ENCODE measurements around the gene PLPP2. TPM values are rescaled to one million over a fixed set of nuclear protein-coding genes. Genes with fewer than 3 reads are reported as not detected.
"Not testable (repeated sequence)": the region's sequence is repeated elsewhere in the genome, so short reads cannot be mapped to it uniquely, and the experiment has no call there.

PLPP2 gene
- total and polyA plus RNA-seq, 4 experiments from 2014 or later: 0.44 to 1.3 (median 0.70) TPM; not detected in 1

DNA sequence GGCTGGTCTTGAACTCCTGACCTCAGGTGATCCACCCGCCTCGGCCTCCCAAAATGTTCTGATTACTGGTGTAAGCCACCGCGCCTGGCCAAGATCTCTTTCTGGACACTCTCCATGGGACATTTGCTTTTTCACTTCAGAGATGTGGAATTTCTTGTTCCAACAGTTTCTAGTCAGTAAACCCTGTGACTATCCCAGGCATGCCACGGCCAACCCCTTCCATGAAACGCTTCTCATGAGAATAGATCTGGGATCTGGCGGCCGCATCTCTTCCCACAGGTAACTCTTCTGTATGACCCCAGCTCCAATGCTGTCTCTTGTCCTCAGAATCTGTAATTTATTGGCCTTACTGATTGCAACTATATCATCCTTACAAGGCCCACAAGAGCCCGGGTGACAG, 16.2 kb downstream of the PLPP2 start:
- ChIA-PET CTCF (ENCODE audit: partially characterized antibody) (interaction anchor here (1.2 kb wide), 1 partner anchor 8 kb away, joined by 3 read pairs; no protein-coding TSS in a partner anchor), POLR2A (ENCODE audit: partially characterized antibody) (no interaction called here)
- Mint-ChIP-seq H3K27ac (no peak overlapping the region), H3K36me3 (no peaks in the 10 kb centered on the region), H3K4me1 (no peaks in the 10 kb centered on the region), H3K9me3 (no peaks in the 10 kb centered on the region), H3K4me3 (no peak overlapping the region), H3K27me3 (peaks cover 24 to 33% of the 10 kb centered on the region in 2 donors)
- no peak overlapping the region for H3K4me3 ChIP-seq (ENCODE audit: low read length in 2 of 2)
- H3K27ac ChIP-seq (ENCODE audit: low read depth, low read length): no peak overlapping the region
- H3K36me3 ChIP-seq (ENCODE audit: insufficient read depth, low read length): no peaks in the 10 kb centered on the region
- peaks cover 6% of the 10 kb centered on the region for H3K27me3 ChIP-seq (ENCODE audit: insufficient read depth, low read length)
- DNase-seq: no peak
- H3K4me1 ChIP-seq (ENCODE audit: insufficient read depth, low read length): no peaks in the 10 kb centered on the region
- no peaks in the 10 kb centered on the region for H3K9me3 ChIP-seq (ENCODE audit: control insufficient read depth in 1 of 2, low read length in 2 of 2)
- intact Hi-C loops (cut with micrococcal nuclease): no loop called here

DNA sequence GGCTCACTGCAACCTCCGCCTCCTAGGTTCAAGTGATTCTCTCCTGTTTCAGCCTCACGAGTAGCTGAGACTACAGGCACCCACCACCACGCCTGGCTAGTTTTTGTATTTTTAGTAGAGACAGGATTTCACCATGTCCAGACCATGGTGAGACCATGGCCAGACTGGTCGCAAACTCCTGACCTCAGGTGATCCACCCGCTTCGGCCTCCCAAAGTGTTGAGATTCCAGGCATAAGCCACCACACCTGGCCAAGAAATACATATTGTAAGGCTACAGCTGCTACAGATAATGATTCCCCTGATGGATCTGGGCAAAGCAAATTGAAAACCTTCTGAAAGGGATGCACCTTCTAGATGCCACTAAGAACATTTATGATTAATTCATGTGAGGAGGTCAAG, 17.8 kb downstream of the PLPP2 start:
- Mint-ChIP-seq H3K4me3 (no peak overlapping the region), H3K4me1 (no peaks in the 10 kb centered on the region), H3K9me3 (no peaks in the 10 kb centered on the region), H3K27ac (no peak overlapping the region), H3K36me3 (no peaks in the 10 kb centered on the region), H3K27me3 (peaks cover 21 to 29% of the 10 kb centered on the region in 2 donors)
- H3K27ac ChIP-seq (ENCODE audit: low read depth, low read length): no peak overlapping the region
- H3K4me1 ChIP-seq (ENCODE audit: insufficient read depth, low read length): no peaks in the 10 kb centered on the region
- H3K36me3 ChIP-seq (ENCODE audit: insufficient read depth, low read length): no peaks in the 10 kb centered on the region
- H3K9me3 ChIP-seq (ENCODE audit: control insufficient read depth in 1 of 2, low read length in 2 of 2): no peaks in the 10 kb centered on the region
- no peak overlapping the region for H3K4me3 ChIP-seq (ENCODE audit: low read length in 2 of 2)
- CTCF ChIA-PET (ENCODE audit: partially characterized antibody): no interaction called here
- intact Hi-C loops (cut with micrococcal nuclease): no loop called here
- no peak for DNase-seq
- peaks cover 6% of the 10 kb centered on the region for H3K27me3 ChIP-seq (ENCODE audit: insufficient read depth, low read length)
- POLR2A ChIA-PET (ENCODE audit: partially characterized antibody): no interaction called here

DNA sequence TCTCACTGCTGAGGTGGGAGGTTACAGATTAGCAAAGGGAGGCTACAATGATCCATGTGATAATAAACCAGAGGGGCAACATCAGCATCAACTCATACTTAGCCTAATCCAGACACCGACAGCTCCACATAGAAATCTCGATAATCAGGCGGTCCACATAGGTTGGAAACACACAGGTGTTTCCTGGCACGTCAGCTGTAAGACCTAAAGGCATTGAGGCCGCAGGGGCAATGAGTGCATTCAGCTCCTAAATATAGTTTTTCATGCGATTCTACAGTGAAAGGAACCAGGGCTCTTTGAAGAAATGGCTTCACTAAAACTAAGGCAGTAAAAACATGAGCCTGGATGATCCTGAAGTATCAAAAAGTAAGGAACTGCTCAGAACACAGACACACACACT, 19.3 kb downstream of the PLPP2 start:
- no peaks in the 10 kb centered on the region for H3K36me3 Mint-ChIP-seq
- DNase-seq: no peak
- H3K27ac Mint-ChIP-seq: peak overlapping the region in 1 of 7 donors; percentile 42
- H3K27me3 Mint-ChIP-seq: peaks cover 18 to 27% of the 10 kb centered on the region in 2 donors
- POLR2A ChIA-PET (ENCODE audit: partially characterized antibody): no interaction called here
- H3K27me3 ChIP-seq (ENCODE audit: insufficient read depth, low read length): peaks cover under 1% of the 10 kb centered on the region
- peaks cover 2% of the 10 kb centered on the region for H3K4me1 ChIP-seq (ENCODE audit: insufficient read depth, low read length)
- H3K27ac ChIP-seq (ENCODE audit: low read depth, low read length): no peak overlapping the region
- no peaks in the 10 kb centered on the region for H3K9me3 Mint-ChIP-seq
- intact Hi-C loops (cut with micrococcal nuclease): no loop called here
- no peak overlapping the region for H3K4me3 ChIP-seq (ENCODE audit: low read length in 2 of 2)
- H3K36me3 ChIP-seq (ENCODE audit: insufficient read depth, low read length): no peaks in the 10 kb centered on the region
- CTCF ChIA-PET (ENCODE audit: partially characterized antibody): no interaction called here
- H3K4me1 Mint-ChIP-seq: peaks cover under 1 to 2% (median 2%) of the 10 kb centered on the region in 4 donors
- no peaks in the 10 kb centered on the region for H3K9me3 ChIP-seq (ENCODE audit: control insufficient read depth in 1 of 2, low read length in 2 of 2)
- H3K4me3 Mint-ChIP-seq: no peak overlapping the region

DNA sequence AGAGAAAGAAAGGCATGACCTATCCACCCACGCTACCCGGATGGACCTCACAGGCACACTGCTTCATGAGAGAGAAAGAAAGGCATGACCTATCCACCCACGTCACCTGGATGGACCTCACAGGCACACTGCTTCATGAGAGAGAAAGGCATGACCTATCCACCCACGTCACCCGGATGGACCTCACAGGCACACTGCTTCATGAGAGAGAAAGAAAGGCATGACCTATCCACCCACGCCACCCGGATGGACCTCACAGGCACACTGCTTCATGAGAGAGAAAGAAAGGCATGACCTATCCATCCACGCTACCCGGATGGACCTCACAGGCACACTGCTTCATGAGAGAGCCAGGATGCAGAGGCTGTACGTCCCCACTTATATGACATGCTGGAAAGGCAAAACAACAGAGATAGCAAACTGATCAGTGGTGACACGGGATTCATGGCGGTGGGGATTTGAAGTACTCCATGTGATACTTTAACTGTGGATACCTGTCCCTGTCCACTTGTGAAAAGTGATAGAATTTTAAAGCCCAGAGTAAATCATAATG, 20.4 kb downstream of the PLPP2 start:
- H3K4me3 Mint-ChIP-seq; H3K27me3 ChIP-seq (ENCODE audit: insufficient read depth, low read length); DNase-seq; CTCF ChIA-PET (ENCODE audit: partially characterized antibody); H3K36me3 ChIP-seq (ENCODE audit: insufficient read depth, low read length); H3K4me1 ChIP-seq (ENCODE audit: insufficient read depth, low read length); H3K27ac Mint-ChIP-seq; H3K36me3 Mint-ChIP-seq; H3K9me3 ChIP-seq (ENCODE audit: control insufficient read depth in 1 of 2, low read length in 2 of 2); H3K4me3 ChIP-seq (ENCODE audit: low read length in 2 of 2); POLR2A ChIA-PET (ENCODE audit: partially characterized antibody); H3K4me1 Mint-ChIP-seq; H3K9me3 Mint-ChIP-seq; intact Hi-C loops (cut with micrococcal nuclease); H3K27ac ChIP-seq (ENCODE audit: low read depth, low read length): not testable (repeated sequence)
- peaks cover 17 to 29% of the 10 kb centered on the region in 2 donors for H3K27me3 Mint-ChIP-seq

DNA sequence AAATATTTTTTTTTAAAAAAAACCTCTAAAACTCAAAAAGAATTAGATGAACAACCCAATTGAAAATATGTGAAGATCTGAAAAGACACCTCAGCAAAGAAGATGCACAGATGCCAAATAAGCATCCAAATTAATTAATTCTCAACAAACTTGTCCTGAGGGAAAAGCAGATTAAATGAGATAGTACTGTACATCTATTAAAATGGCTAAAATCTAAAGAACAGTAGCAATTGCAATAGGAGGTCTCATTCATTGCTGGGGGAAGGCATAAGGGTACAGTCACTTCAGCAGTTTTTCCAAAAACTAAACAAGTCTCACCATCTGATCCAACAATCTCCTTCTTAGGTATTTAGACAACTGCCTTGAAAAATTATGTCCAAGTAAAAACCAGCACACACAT, 22.0 kb downstream of the PLPP2 start:
- peaks cover 5% of the 10 kb centered on the region for H3K4me1 ChIP-seq (ENCODE audit: insufficient read depth, low read length)
- CTCF ChIA-PET (ENCODE audit: partially characterized antibody): no interaction called here
- H3K4me3 ChIP-seq (ENCODE audit: low read length in 2 of 2): no peak overlapping the region
- peaks cover 4 to 7% (median 5%) of the 10 kb centered on the region in 4 donors for H3K4me1 Mint-ChIP-seq
- H3K36me3 Mint-ChIP-seq: no peaks in the 10 kb centered on the region
- H3K27me3 ChIP-seq (ENCODE audit: insufficient read depth, low read length): peaks cover 6% of the 10 kb centered on the region
- H3K27ac Mint-ChIP-seq: no peak overlapping the region
- H3K9me3 ChIP-seq (ENCODE audit: control insufficient read depth in 1 of 2, low read length in 2 of 2): no peaks in the 10 kb centered on the region
- intact Hi-C loops (cut with micrococcal nuclease): no loop called here
- no peak for DNase-seq
- H3K4me3 Mint-ChIP-seq: no peak overlapping the region
- no peaks in the 10 kb centered on the region for H3K9me3 Mint-ChIP-seq
- POLR2A ChIA-PET (ENCODE audit: partially characterized antibody): no interaction called here
- H3K27me3 Mint-ChIP-seq: peaks cover 24 to 32% of the 10 kb centered on the region in 2 donors
- H3K36me3 ChIP-seq (ENCODE audit: insufficient read depth, low read length): no peaks in the 10 kb centered on the region
- H3K27ac ChIP-seq (ENCODE audit: low read depth, low read length): no peak overlapping the region

DNA sequence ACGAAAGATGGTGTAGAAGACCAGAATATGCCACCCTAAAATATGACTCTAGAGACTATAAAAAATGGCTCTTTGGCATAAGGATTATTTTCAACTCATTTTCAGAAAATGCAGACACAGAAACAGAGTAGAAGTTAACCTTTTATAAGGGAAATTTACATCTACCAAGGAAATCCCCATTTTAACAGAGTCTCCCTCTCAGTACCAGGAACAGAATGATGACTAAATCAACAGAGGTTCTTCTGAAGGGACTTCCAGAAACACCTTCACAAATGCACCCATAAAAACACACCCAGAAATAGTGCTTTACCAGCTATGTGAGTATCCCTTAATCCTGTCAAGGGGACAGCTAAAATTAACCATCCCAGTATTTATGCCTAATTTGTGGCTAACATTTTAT, 29.1 kb downstream of the PLPP2 start:
- peaks cover 9% of the 10 kb centered on the region for H3K27me3 ChIP-seq (ENCODE audit: insufficient read depth, low read length)
- no peak overlapping the region for H3K27ac Mint-ChIP-seq
- CTCF ChIA-PET (ENCODE audit: partially characterized antibody): no interaction called here
- no peak for DNase-seq
- H3K36me3 Mint-ChIP-seq: no peaks in the 10 kb centered on the region
- POLR2A ChIA-PET (ENCODE audit: partially characterized antibody): no interaction called here
- peaks cover 5% of the 10 kb centered on the region for H3K4me1 ChIP-seq (ENCODE audit: insufficient read depth, low read length)
- no peak overlapping the region for H3K4me3 Mint-ChIP-seq
- peaks cover 2 to 7% (median 4%) of the 10 kb centered on the region in 4 donors for H3K4me1 Mint-ChIP-seq
- intact Hi-C loops (cut with micrococcal nuclease): no loop called here
- H3K9me3 Mint-ChIP-seq: no peaks in the 10 kb centered on the region
- H3K36me3 ChIP-seq (ENCODE audit: insufficient read depth, low read length): no peaks in the 10 kb centered on the region
- no peak overlapping the region for H3K27ac ChIP-seq (ENCODE audit: low read depth, low read length)
- peaks cover 24 to 27% of the 10 kb centered on the region in 2 donors for H3K27me3 Mint-ChIP-seq
- H3K9me3 ChIP-seq (ENCODE audit: control insufficient read depth in 1 of 2, low read length in 2 of 2): no peaks in the 10 kb centered on the region
- no peak overlapping the region for H3K4me3 ChIP-seq (ENCODE audit: low read length in 2 of 2)

DNA sequence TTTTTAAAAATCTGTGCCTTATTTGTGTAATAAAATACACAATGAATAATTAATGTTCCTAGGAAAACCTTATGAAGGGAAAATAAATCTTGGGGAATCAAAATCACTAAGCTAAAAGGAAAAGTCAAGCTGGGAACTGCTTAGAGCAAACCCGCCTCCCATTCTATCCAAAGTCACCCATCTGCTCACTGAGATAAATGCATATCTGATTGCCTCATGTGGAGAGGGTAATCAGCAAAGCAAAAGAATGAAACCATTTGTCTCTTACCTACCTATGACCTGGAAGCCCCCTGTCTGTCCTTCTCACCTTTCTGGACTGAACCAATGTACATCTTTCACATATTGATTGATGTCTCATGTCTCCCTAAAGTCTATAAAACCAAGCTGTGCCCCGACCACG, 34.4 kb downstream of the PLPP2 start:
- H3K9me3 ChIP-seq (ENCODE audit: control insufficient read depth in 1 of 2, low read length in 2 of 2); H3K4me1 ChIP-seq (ENCODE audit: insufficient read depth, low read length); H3K27ac ChIP-seq (ENCODE audit: low read depth, low read length); DNase-seq; H3K4me1 Mint-ChIP-seq; intact Hi-C loops (cut with micrococcal nuclease); H3K36me3 ChIP-seq (ENCODE audit: insufficient read depth, low read length); POLR2A ChIA-PET (ENCODE audit: partially characterized antibody); H3K27ac Mint-ChIP-seq; H3K9me3 Mint-ChIP-seq; H3K4me3 ChIP-seq (ENCODE audit: low read length in 2 of 2); H3K36me3 Mint-ChIP-seq; H3K27me3 ChIP-seq (ENCODE audit: insufficient read depth, low read length); H3K4me3 Mint-ChIP-seq: not testable (repeated sequence)
- CTCF ChIA-PET (ENCODE audit: partially characterized antibody): interaction anchor here (1.0 kb wide), 1 partner anchor 10 kb away, joined by 5 read pairs; no protein-coding TSS in a partner anchor
- H3K27me3 Mint-ChIP-seq: peaks cover 25 to 41% of the 10 kb centered on the region in 2 donors

Data from CD4-positive, alpha-beta memory T cell (primary cell).